C4-2B (cell line): ENCODE data around the gene FAM186B.

ENCODE experiments used
- ZFX ChIP-seq: fragments of 450-650 bp; IDR thresholded peaks from 2 replicates; pipeline ENCODE4 v1.6.1; 2017
- TF ChIP-seq, protein P1 (sequence below): fragments of 450-650 bp; conservative IDR thresholded peaks from 2 replicates; pipeline ENCODE4 v1.5.1; 2017; ENCODE audit warnings: mild to moderate bottlenecking

DNA sequence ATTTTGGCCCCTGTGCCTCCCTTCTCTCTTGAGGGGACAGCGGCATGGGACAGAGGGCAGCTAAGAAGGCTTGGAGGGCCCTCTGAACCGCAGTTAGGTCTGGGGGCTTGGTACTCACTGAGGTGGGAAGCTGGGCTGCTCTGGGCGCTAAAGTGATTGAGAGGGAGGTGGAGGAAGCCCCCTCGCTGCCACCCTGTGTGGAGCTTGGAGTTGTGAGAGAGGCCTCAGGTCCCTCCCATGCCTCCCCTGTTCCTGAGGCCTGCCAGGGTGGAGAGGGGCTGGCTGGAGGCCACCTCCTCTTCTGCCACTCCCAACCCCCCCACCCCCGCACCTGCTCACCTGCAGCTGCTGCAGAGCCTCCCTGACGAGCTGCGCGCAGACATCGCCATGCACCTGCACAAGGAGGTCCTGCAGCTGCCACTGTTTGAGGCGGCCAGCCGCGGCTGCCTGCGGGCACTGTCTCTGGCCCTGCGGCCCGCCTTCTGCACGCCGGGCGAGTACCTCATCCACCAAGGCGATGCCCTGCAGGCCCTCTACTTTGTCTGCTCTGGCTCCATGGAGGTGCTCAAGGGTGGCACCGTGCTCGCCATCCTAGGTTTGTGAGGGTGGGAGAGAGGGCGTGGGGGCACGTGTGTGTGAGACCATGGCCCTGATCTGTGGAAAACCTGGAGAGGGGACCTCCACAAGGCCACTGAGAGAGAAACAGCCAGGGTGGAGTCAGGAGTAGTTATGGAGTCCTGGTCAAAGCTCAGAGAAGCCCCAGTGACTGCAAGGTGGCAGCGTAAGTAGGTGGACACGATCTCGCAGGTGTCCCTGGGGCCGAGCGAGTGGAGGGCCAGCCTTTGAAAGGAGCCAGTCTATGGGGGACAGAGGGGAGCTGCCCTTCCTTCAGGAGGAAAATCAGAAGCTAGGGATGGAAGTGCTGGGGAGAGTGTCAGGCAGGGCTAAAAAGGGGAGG is 55.4 kb downstream of the FAM186B start:
- TF ChIP-seq, protein P1, sequence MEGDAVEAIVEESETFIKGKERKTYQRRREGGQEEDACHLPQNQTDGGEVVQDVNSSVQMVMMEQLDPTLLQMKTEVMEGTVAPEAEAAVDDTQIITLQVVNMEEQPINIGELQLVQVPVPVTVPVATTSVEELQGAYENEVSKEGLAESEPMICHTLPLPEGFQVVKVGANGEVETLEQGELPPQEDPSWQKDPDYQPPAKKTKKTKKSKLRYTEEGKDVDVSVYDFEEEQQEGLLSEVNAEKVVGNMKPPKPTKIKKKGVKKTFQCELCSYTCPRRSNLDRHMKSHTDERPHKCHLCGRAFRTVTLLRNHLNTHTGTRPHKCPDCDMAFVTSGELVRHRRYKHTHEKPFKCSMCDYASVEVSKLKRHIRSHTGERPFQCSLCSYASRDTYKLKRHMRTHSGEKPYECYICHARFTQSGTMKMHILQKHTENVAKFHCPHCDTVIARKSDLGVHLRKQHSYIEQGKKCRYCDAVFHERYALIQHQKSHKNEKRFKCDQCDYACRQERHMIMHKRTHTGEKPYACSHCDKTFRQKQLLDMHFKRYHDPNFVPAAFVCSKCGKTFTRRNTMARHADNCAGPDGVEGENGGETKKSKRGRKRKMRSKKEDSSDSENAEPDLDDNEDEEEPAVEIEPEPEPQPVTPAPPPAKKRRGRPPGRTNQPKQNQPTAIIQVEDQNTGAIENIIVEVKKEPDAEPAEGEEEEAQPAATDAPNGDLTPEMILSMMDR: no peak
- TF ChIP-seq ZFX: no peak
